ENCODE data around the gene C10orf71.

GRCh38 chr10:49322371-49323170, 23.6 kb downstream of the C10orf71 start:
- no peak for TF ChIP-seq CTCF (IDR thresholded peaks at IDR 0.05)
- TF ChIP-seq POLR2A (IDR thresholded peaks at IDR 0.05): no peak

All from body of pancreas (tissue), 4 donors.